H9 (cell line): ENCODE data around the gene PLEKHF1. TPM values are rescaled to one million over a fixed set of nuclear protein-coding genes. Genes with fewer than 3 reads are reported as not detected.

Experiments
- DNase-seq: peaks from one replicate; pipeline ENCODE4 v3.0.0-alpha.2; 2017
- H2AFZ ChIP-seq: one replicate; pipeline ENCODE4 v1.6.1; 2013; ENCODE audit warnings: mild to moderate bottlenecking, low read length, control low read depth, moderate library complexity
- H2AK5ac ChIP-seq: 2 replicates; pipeline ENCODE4 v1.6.1; 2013; ENCODE audit warnings: low read length, control low read depth, mixed read lengths; ENCODE audit not compliant: insufficient read length
- H2BK120ac ChIP-seq: one replicate; pipeline ENCODE4 v1.6.1; 2013; ENCODE audit warnings: low read depth, mild to moderate bottlenecking, low read length, control low read depth, inconsistent platforms; ENCODE audit not compliant: poor library complexity, severe bottlenecking
- H2BK12ac ChIP-seq: 2 replicates; pipeline ENCODE4 v1.6.1; 2013; ENCODE audit warnings: low read length, control low read depth, mixed read lengths, low read depth; ENCODE audit not compliant: insufficient read length
- H2BK15ac ChIP-seq: 2 replicates; pipeline ENCODE4 v1.6.1; 2013; ENCODE audit warnings: low read depth, low read length, control low read depth
- H2BK20ac ChIP-seq: one replicate; pipeline ENCODE4 v1.6.1; 2013; ENCODE audit warnings: low read depth, mild to moderate bottlenecking, low read length, control low read depth, inconsistent platforms; ENCODE audit not compliant: poor library complexity, severe bottlenecking
- H2BK5ac ChIP-seq: 2 replicates; pipeline ENCODE4 v1.6.1; 2013; ENCODE audit warnings: low read length, control low read depth, mixed read lengths; ENCODE audit not compliant: insufficient read length
- H3K14ac ChIP-seq: 2 replicates; pipeline ENCODE4 v1.6.1; 2013; ENCODE audit warnings: low read length, control low read depth; ENCODE audit not compliant: insufficient read depth
- H3K18ac ChIP-seq: 2 replicates; pipeline ENCODE4 v1.6.1; 2013; ENCODE audit warnings: low read depth, mild to moderate bottlenecking, mixed read lengths, low read length, control low read depth; ENCODE audit not compliant: insufficient read length
- H3K23ac ChIP-seq: 2 replicates; pipeline ENCODE4 v1.6.1; 2013; ENCODE audit warnings: low read length, control low read depth, mixed read lengths, low read depth; ENCODE audit not compliant: insufficient read length
- H3K23me2 ChIP-seq: 2 replicates; pipeline ENCODE4 v1.6.1; 2013; ENCODE audit warnings: low read depth, mild to moderate bottlenecking, mixed read lengths, low read length, control low read depth; ENCODE audit not compliant: insufficient read length, poor library complexity, severe bottlenecking
- H3K27ac ChIP-seq: 2 replicates; pipeline ENCODE4 v1.5.1; 2013; ENCODE audit warnings: low read length, control low read depth, mixed read lengths, low read depth; ENCODE audit not compliant: insufficient read length
- H3K27me3 ChIP-seq: 2 replicates; pipeline ENCODE4 v1.6.1; 2013; ENCODE audit warnings: low read length, control low read depth, inconsistent platforms; ENCODE audit not compliant: insufficient read depth
- H3K4ac ChIP-seq: 2 replicates; pipeline ENCODE4 v1.6.1; 2013; ENCODE audit warnings: low read depth, mild to moderate bottlenecking, control low read depth, inconsistent platforms, low read length, moderate library complexity
- H3K4me1 ChIP-seq: 2 replicates; pipeline ENCODE4 v1.6.1; 2013; ENCODE audit warnings: low read length, control low read depth, inconsistent platforms; ENCODE audit not compliant: insufficient read depth
- H3K4me2 ChIP-seq: 2 replicates; pipeline ENCODE4 v1.6.1; 2013; ENCODE audit warnings: low read length, control low read depth, mixed read lengths; ENCODE audit not compliant: insufficient read length, insufficient read depth
- H3K56ac ChIP-seq: 2 replicates; pipeline ENCODE4 v1.6.1; 2013; ENCODE audit warnings: low read depth, mild to moderate bottlenecking, mixed read lengths, low read length, control low read depth; ENCODE audit not compliant: insufficient read length
- H3K79me1 ChIP-seq: 2 replicates; pipeline ENCODE4 v1.6.1; 2013; ENCODE audit warnings: low read depth, mild to moderate bottlenecking, moderate library complexity, low read length, control low read depth, inconsistent platforms; ENCODE audit not compliant: insufficient read depth, poor library complexity, severe bottlenecking
- H3K79me2 ChIP-seq: 2 replicates; pipeline ENCODE4 v1.6.1; 2013; ENCODE audit warnings: low read length, control low read depth, inconsistent platforms; ENCODE audit not compliant: insufficient read depth
- H3K9ac ChIP-seq: 2 replicates; pipeline ENCODE4 v1.6.1; 2013; ENCODE audit warnings: low read length, control low read depth, mixed read lengths; ENCODE audit not compliant: insufficient read length; ENCODE audit errors: extremely low read depth
- H3K9me3 ChIP-seq: one replicate; pipeline ENCODE4 v1.6.1; 2013; ENCODE audit warnings: low read depth, low read length, inconsistent platforms; ENCODE audit not compliant: control insufficient read depth
- H3T11ph ChIP-seq: one replicate; pipeline ENCODE4 v1.6.1; 2013; ENCODE audit warnings: mild to moderate bottlenecking, low read length, control low read depth, inconsistent platforms
- H4K20me1 ChIP-seq: one replicate; pipeline ENCODE4 v1.6.1; 2013; ENCODE audit not compliant: control insufficient read depth, insufficient read length, insufficient read depth
- H4K5ac ChIP-seq: 2 replicates; pipeline ENCODE4 v1.6.1; 2013; ENCODE audit warnings: low read depth, mild to moderate bottlenecking, mixed read lengths, low read length, control low read depth; ENCODE audit not compliant: insufficient read length
- H4K8ac ChIP-seq: replicated peaks from 2 replicates; pipeline ENCODE4 v1.6.1; 2013; ENCODE audit warnings: low read length, control low read depth, mixed read lengths, low read depth; ENCODE audit not compliant: insufficient read length
- H4K91ac ChIP-seq: 2 replicates; pipeline ENCODE4 v1.6.1; 2013; ENCODE audit warnings: low read depth, mild to moderate bottlenecking, moderate library complexity, mixed read lengths, low read length, control low read depth; ENCODE audit not compliant: insufficient read length
- H3K27ac Mint-ChIP-seq, 3 experiments: 2 replicates in 2 of 3; 3 replicates in 1 of 3; pipeline ENCODE4 v1.8.0; 2020 to 2021; ENCODE audit warnings: mixed read lengths in 3 of 3, mild to moderate bottlenecking in 1 of 3, moderate library complexity in 1 of 3
- H3K27me3 Mint-ChIP-seq: 2 replicates; pipeline ENCODE4 v1.8.0; 2021; ENCODE audit warnings: low read depth, mild to moderate bottlenecking, moderate library complexity, mixed read lengths
- H3K36me3 Mint-ChIP-seq, 3 experiments: 2 replicates in 2 of 3; 3 replicates in 1 of 3; pipeline ENCODE4 v1.8.0; 2020 to 2021; ENCODE audit warnings: low read depth in 3 of 3, mixed read lengths in 3 of 3; ENCODE audit not compliant: insufficient read depth in 1 of 3
- H3K4me1 Mint-ChIP-seq, 2 experiments: 2 replicates each; pipeline ENCODE4 v1.8.0; 2020; ENCODE audit warnings: mixed read lengths in 2 of 2
- H3K4me3 Mint-ChIP-seq, 2 experiments: 2 replicates in 1 of 2; 3 replicates in 1 of 2; pipeline ENCODE4 v1.8.0; 2020 to 2021; ENCODE audit warnings: mild to moderate bottlenecking in 2 of 2, mixed read lengths in 2 of 2, moderate library complexity in 1 of 2
- H3K9me3 Mint-ChIP-seq, 2 experiments: 2 replicates in 1 of 2; 3 replicates in 1 of 2; pipeline ENCODE4 v1.8.0; 2020; ENCODE audit warnings: mild to moderate bottlenecking in 2 of 2, mixed read lengths in 2 of 2, moderate library complexity in 1 of 2
- WGBS: extraction: QIAGEN DNeasy Blood & Tissue Kit; methylation state at CpG from one replicate; pipeline ENCODE4 v1.1.7; 2013; ENCODE audit warnings: missing lambda C conversion rate, low lambda C conversion rate, mixed read lengths; ENCODE audit not compliant: insufficient read length; ENCODE audit errors: extremely low coverage; 5-methylcytosine and 5-hydroxymethylcytosine counted together
- total RNA-seq: library from RNA; stranded (reverse); gene quantifications from 2 replicates; pipeline ENCODE4 v1.2.1, GENCODE V29; 2021
- TF ChIP-seq, protein P1 (sequence below): fragments of 200-600 bp; sonication (generic); conservative IDR thresholded peaks from 3 replicates; pipeline ENCODE4 v1.8.0; 2021; ENCODE audit warnings: antibody characterized with exemption, mild to moderate bottlenecking

The PLEKHF1 gene
- total RNA-seq, 1 experiment from 2014 or later: 4.9 TPM

DNA sequence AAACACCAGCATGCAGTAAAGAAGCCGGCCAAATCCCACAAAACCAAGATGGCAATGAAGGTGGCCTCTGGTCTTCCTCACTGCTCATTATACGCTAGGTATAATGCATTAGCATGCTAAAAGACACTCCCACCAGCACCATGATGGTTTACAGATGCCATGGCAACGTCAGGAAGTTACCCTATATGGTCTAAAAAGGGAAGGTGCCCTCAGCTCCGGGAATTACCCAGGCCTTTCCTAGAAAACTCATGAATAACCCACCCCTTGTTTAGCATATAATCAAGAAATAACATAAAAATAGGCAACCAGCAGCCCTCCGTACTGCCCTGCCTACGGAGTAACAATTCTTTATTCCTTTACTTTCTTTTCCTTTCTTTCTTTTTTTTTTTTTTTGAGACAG is 21.1 kb upstream of the PLEKHF1 start:
- H2BK20ac ChIP-seq: no peak overlapping the region
- no CpG with 5 or more reads among the region's 6 CpGs for WGBS
- H3K36me3 Mint-ChIP-seq: no peaks in the 10 kb centered on the region
- no peak overlapping the region for H3K4me2 ChIP-seq
- no peak overlapping the region for H3K56ac ChIP-seq
- H4K5ac ChIP-seq: no peak overlapping the region
- H3K4me3 Mint-ChIP-seq: no peak overlapping the region; a peak in 1 of 5 replicates
- H3K27me3 ChIP-seq: no peaks in the 10 kb centered on the region
- H4K20me1 ChIP-seq: no peaks in the 10 kb centered on the region
- H3K23me2 ChIP-seq: no peaks in the 10 kb centered on the region
- H4K91ac ChIP-seq: no peak overlapping the region
- H2BK12ac ChIP-seq: no peak overlapping the region
- peaks cover 4% of the 10 kb centered on the region; the same call in 1 of the 2 replicates for H3K4me1 ChIP-seq
- no peak overlapping the region for H3K14ac ChIP-seq
- H3K9me3 Mint-ChIP-seq: no peaks in the 10 kb centered on the region
- DNase-seq: no peak
- no peak overlapping the region for H3K23ac ChIP-seq
- no peak overlapping the region for H3K9ac ChIP-seq
- no peak overlapping the region for H2BK120ac ChIP-seq
- H3K27ac ChIP-seq: no peak overlapping the region
- H4K8ac ChIP-seq: no peak overlapping the region
- H3K27ac Mint-ChIP-seq: no peak overlapping the region
- H2BK5ac ChIP-seq: no peak overlapping the region
- H3K4me1 Mint-ChIP-seq: peaks cover 19 to 20% of the 10 kb centered on the region in 2 experiments
- H2BK15ac ChIP-seq: no peak overlapping the region
- no peak overlapping the region for H3T11ph ChIP-seq
- no peak overlapping the region for H2AFZ ChIP-seq
- no peaks in the 10 kb centered on the region for H3K79me2 ChIP-seq
- H3K18ac ChIP-seq: no peak overlapping the region
- no peaks in the 10 kb centered on the region for H3K79me1 ChIP-seq
- TF ChIP-seq, protein P1, sequence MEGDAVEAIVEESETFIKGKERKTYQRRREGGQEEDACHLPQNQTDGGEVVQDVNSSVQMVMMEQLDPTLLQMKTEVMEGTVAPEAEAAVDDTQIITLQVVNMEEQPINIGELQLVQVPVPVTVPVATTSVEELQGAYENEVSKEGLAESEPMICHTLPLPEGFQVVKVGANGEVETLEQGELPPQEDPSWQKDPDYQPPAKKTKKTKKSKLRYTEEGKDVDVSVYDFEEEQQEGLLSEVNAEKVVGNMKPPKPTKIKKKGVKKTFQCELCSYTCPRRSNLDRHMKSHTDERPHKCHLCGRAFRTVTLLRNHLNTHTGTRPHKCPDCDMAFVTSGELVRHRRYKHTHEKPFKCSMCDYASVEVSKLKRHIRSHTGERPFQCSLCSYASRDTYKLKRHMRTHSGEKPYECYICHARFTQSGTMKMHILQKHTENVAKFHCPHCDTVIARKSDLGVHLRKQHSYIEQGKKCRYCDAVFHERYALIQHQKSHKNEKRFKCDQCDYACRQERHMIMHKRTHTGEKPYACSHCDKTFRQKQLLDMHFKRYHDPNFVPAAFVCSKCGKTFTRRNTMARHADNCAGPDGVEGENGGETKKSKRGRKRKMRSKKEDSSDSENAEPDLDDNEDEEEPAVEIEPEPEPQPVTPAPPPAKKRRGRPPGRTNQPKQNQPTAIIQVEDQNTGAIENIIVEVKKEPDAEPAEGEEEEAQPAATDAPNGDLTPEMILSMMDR: no peak
- no peak overlapping the region for H3K4ac ChIP-seq
- H3K27me3 Mint-ChIP-seq: peaks cover 8% of the 10 kb centered on the region
- H2AK5ac ChIP-seq: no peak overlapping the region
- no peaks in the 10 kb centered on the region for H3K9me3 ChIP-seq
